UCSD-AML1 (cell line): ENCODE data around the gene PLEKHA6.
A peak's percentile ranks its signal among the peaks of the same experiment; 100 is the strongest.

Experiments
- DNase-seq: peaks from one replicate; lab custom pipeline; 2025; ENCODE audit not compliant: unreplicated experiment; lab: John Stamatoyannopoulos, UW

Gene PLEKHA6

DNA sequence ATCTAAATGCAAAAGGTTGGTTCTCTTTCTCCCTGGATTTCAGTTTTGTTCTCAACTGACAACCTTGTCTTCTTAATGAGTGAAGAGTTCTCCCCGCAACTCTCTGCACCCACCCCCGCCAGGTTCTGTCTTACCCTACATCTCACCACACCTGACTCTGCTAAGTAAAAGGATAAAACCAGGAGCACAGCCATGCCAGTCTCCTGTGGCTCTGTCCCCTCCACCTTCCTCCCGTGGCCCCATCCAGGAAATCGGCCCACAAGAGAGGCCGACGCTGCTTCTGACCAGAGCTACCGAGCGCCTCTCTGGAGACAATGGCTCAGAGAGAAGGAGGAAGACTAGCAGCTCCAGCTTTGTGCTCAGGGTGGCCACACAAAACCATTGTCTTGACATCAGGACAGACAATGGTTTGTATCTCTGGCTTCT lies 72.2 kb downstream of the PLEKHA6 start:
- DNase-seq = peak; percentile 45

DNA sequence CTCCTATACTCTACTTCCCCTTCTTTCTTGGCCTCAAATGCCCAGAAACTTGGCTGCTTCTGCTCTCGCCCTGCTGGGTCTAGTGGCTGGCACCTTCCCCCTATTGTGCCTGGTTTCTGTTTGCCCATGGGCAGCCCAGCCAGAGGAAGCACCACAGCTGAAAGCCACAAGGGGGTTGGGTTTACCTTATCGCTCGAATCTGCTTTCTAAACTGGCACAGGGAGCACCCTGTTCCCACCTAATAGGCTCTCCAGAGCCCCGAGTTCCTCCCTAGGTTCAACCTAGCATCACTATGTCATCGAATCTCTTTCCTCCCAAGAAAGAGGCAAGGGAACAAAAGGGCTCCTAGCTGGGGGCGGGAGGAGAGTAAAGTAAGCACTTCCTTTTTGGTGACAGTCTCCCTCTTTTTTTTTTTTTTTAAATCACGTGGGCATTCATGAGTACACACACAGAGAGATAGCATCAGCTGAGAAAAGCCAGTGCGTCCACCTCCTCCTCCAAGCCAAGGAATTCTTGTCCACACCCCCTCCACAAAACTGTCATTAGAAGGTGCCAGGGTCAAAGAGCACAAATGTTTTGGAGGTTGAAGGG lies 72.8 kb downstream of the PLEKHA6 start:
- peak; percentile 72 for DNase-seq

DNA sequence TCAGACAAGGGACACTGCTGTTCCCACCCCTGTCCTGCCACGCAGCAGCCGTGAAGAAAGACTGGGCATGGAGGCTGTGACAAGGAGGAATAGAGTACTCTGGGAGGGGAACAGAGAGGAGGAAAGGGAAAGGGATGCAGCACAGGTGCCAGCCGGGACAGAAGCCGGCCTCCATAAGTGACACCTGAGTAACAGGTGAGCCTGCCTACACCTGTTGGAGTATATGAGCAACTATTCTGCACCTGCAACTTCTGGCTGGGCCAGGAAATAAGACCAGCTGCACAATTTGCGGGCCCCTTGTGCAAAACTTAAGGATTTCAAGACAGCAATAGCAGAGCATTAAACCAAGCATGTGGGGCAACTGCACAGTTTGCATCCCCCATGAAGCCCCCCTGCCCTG lies 73.4 kb downstream of the PLEKHA6 start:
- DNase-seq = no peak

DNA sequence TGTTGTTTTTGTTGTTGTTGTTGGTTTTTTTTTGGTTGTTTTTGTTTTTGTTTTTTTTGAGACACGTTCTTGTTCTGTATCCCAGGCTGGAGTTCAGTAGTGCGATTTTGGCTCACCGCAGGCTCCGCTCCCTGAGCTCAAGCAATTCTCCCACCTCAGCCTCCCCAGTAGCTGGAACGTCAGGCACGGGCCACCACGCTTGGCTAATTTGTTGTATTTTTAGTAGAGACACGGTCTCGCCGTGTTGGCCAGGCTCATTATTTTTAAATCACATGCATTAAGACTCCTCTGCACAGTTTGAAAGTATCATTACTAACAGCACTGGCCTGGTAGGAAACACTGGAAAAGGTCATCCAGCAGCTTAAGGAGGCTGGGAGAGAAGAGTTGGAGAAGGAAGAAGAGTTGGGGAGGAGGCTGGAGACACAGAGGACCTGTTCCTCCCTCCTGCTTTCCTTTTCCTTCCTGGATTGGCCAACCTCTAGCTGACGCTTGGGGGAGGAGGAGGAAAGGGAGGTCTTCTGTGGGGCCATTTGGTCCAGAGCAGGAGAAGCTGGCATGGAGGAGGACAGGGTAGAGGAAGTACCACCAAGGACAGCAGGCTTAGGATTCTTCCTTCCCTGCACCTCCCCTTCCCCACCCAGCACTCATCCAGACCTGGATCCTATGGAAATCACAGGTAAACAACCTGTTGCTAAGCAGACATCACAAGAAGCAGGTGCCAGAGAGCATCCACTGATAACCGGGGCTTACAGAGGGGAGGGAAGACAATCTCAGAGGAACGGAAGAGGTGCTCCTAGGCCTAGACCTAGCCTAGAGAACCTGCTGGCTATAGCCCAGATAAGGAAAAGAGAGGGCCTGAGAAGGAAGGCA lies 74.1 kb downstream of the PLEKHA6 start:
- DNase-seq = peak; percentile 41

DNA sequence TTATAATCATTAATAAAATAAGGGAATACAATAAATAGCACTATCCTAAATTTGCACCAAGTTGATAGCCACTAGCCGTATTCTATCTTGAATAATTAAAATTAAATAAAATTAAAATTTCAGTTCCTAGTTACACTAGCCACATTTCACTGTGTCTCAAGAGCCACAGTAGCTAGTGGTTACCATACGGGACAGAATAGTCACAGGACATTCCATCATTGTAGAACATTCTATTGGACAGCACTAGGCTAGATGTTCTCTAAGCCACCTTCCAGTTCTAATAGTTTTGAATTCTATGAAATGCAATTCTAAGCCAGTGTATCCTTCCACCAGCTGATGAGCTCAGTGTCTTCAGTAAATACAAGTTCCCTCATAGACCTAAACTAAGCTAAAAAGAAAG lies 74.8 kb downstream of the PLEKHA6 start:
- no peak for DNase-seq

DNA sequence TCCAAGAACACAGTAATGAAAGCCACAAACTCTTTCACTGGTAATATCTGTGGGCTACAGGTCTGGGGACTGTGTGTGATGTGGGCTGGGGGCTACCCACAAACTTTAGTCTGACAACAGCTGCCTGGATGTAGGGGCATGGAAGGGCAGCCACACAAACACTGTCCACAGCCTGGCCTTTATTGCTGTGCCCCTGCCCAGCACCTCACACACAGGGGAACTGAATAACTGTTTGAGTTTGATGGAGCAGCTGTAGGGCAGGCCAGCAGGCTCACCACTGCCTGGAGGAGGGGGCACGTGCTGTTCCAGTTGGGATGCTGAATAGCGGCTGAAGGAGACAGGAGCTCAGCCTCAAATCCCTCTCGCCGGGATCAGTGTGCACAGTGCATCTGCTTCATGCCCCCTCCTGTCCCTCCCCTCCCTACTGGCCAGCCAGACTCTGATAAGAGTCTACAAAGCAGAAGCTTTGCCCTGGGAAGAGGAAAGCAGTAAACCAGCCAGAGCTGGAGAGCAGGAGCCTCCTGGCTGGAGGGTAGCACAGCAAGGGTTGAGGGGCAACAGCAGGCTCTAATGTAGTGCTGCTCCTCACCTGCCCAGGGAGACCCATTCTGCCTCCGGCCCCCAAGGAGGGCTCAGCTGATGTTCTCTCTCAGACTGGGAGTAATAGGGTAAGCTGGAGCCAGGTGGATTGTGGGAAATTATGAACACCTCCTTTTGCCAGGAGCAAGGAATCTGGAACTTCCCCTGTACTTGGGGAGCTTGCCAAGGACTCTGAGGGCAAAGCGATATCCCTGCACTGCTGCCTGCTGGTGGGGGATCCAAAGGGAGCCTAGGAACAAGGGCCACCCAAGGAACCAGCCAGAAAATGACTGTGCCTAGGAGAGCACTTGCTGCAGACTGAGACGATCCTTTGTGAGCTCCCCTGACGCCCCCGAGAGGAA lies 75.7 kb downstream of the PLEKHA6 start:
- DNase-seq = no peak

DNA sequence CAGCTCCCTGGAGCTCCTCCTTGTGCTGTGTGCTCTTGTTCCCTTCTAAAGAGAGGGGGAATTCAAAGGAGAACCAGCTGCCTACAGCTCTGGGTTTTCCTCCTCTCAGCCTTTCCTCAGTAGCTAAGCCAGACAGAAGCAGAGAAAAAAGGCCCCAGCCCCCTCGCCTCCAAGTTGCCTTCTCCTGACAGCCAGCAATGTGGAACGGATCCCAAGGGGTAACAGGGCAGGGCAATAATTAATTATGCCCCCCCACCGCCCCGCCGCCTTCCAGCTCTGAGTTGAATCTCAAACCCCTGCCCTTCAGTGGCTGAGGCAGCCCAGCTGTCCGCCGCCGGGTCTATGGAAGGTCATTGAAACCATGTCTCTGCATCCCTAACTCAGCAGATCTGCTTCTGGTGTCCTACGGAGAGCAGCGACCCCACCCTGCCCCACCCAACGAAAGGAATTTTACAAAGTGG lies 76.9 kb downstream of the PLEKHA6 start:
- DNase-seq = no peak

DNA sequence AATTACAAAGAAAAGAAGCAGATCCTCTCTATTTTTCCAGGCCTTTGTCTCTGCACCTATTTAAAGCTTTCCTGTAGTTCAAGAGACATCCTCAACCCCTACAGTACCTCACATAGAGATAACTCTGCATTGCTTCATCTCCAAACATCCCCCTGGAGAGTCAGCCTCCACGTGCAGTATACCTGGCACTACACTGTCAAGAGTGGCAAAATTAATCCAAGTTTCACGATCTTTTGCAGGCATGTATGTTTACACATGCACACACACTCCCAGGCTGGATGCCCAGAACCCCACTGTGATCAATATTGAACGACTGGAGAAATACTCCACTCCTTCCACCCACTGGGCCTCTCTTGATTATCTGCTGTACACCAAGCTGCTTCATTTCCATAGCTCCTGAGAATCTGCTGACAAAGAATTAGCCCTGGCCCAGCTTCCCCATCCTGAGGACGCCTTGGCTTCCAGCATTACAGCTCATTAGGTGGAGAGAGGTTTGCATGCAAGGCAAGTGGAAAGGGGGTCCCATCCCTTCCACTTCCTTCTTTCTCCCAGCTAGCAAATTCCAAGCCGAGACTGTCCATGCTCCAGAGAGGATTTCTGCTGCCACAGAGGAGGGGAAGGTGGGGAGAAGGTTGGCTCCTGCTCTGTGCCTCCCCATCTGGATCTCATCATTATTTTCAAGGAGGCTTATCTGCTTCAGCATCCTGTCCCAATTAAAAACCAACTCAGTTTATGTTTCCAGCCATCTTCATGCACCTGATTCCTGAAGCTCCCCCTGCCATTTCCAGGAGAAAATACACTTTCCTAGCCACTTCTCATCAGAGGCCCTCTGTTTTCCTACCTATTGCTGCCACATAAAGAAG lies 79.4 kb downstream of the PLEKHA6 start:
- DNase-seq = no peak

DNA sequence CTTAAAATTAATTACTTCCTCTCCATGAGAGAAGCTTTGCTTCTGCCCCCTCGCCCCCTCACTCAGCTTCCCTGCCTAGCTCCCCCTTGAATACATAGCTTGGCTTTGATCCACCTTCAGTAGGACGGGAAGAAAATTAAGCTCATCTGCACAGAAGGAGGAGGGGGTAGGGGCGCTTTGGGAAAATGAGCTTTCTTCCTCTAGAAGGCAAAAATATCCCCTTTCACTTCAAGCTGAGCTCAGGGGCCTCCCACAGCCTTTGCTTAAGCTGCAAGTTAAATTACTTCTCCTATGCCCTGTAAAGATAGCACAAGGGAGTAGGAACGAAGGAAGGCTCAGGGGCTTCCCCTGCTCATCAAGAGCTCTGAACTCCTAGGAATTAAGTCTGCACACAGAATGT lies 80.8 kb downstream of the PLEKHA6 start:
- no peak for DNase-seq

DNA sequence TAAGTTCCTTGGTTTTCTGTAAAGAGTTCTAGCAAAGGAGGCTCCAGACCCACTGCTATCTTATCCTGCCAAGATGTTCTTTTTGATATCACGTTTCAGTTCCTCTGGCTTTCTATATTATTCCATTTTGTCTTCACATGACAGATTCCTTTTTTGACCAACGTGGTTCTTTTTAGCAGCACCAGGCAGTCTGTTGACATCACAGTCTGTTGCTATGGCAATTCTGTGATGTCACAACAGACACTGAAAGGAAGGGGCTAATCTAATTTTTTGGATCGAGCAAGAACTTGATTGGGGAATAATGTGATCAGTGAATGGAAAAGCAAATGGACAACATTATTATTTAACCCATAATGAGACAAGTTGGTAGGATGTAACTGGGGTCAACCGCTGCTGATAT lies 81.5 kb downstream of the PLEKHA6 start:
- DNase-seq = no peak

DNA sequence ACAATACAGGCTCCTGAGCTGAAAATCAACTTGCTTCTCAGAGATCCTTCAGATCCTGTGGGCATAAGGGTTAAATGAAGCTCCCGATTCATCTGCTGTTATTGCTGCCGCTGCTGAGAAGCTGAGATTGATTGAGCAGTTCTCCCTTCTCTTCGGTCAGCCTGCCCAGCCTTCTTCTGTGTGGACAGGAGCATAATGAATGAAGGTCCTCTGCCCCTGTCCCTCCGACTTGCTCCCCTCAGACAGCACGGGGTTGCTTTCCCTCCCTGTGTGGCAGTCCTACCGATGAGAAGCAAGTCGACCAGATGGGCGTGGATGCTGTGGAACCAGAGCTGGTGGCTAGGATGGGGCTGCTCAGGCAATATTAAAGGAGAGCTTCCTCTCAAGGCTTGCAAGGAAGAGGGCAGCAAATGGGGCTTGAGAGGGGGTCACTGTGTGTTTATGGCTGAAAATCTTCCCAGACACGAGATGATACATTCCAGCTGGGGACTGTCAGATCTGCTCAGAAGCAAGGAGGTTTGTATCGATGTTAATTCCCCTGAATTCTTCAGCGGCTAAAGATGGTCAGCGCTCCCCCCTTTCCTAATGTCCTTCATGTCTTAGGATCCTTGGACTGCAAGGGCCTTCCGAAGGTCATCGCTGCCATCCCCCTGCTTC lies 82.0 kb downstream of the PLEKHA6 start:
- no peak for DNase-seq

DNA sequence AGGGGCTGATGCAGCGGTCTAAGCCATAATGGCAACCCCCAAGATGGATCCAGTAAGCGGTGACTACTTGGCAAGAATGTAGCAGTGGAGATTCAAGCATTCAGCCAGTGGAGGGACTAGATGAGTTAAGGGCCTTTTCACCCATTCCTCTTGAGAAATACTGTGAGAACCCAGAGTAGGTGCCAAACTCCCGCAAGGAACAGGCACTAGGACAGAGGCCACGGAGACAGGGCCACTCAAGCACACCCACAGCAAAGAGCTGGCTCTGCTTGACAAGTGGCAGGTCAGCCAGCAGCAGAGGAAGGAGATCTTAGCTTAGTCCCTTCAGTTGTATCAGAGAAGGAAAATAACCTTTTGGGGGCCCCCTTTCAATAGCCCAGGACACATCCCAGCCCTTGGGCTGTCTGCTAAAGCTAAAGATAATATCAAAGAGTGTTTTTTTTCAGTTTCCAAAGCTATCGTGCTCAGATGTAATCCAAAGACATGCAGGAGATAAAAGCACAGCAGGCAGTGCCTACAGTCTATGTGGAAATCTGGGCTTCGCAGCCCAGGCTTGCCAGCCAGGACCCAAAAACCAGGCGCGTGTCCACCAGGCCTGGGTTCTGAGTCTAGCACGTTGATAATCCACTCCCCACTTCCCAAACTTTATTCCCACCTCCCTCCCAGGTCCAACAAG lies 83.9 kb downstream of the PLEKHA6 start:
- no peak for DNase-seq

DNA sequence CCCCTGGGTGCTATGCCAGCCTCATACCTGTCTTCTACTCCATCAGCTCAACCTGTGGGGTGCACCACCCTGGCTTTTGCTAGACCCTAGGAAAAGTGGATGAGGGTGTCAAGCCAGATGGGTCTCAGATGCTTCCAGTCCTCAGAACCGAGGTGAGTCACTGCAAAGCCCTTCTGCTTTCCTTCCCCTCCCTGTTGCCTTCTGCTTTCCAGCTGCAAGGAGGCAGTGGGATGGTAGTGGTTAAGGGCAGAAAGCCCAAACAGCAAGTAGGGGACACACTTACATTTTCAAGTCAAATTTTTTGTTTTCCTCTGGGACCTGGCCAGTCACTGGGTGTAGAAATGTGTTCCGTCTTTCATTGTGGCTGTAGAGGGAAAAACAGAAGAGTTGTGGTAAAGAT lies 85.3 kb downstream of the PLEKHA6 start:
- no peak for DNase-seq

DNA sequence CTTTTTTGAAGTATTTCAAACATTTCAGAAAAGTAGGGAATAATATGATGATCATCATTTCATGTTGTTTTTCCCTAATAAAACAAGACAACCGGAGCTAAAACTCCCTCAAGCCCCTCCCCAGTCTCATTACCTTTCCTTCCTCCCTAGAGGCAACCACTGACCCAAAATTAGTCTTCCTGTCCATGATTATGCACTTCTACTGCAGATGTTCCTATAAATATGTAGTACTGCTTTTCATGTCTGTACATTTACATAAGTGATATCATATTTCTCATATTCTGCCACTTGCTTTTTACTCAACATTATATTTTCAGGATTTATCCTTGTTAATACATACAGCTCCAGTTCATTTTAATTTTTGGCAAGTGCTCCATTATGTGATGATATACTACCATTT lies 87.2 kb downstream of the PLEKHA6 start:
- no peak for DNase-seq

DNA sequence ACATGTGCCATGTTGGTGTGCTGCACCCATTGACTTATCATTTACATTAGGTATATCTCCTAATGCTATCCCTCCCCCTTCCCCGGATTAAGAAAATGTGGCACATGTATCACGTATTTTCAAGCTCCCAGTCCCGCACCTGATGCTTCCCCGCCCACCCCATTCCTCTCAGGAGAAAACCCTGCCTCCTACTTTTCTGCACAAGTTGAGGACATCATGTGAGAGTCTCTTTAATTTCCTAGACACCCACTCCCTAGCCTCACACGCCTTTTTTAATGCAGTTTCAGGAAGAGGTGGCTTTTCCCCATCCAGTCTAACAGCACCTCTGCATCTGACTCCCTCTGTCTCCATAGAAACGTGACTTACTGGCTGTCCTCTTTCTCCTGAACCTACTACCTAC lies 87.8 kb downstream of the PLEKHA6 start:
- DNase-seq = no peak

DNA sequence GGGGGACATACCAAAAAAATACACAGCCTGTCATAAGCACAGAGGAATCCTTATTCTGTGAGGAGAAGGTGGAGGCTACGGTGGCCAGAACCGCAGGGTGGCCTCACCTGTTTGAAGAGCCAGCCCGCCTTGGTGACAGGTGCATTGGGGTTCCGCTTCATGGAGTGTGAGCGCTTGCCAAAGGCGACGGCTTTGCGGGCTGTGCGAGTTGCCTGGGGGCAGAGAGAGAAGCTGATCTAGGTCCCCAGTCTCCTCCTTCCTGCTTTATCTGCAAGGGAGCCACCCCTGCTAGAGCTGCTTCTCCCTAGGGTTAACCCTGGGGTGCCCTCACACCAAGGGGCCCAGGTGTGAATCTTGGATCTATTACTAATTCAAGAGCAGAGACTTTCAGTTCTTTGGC lies 91.6 kb downstream of the PLEKHA6 start:
- no peak for DNase-seq

DNA sequence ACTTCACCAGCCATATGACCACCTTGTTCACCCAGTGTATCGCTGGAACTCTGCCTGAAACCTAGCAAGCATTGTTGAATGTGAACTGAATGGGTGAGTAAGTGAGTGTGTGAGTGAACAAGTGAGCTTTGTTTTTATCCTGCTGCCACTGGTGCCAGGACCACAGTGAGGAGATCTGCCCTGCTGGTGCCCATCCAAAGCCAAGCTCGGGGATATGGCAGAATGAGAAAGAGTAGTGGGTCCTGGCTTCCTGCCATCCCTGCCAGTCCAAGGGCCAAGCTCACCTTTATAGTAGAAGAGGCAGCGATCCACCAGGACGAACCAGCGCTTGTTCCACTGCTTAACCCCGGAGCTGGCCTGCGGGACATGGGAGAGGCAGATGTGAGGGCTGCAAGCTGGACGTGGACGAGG lies 92.5 kb downstream of the PLEKHA6 start:
- no peak for DNase-seq

DNA sequence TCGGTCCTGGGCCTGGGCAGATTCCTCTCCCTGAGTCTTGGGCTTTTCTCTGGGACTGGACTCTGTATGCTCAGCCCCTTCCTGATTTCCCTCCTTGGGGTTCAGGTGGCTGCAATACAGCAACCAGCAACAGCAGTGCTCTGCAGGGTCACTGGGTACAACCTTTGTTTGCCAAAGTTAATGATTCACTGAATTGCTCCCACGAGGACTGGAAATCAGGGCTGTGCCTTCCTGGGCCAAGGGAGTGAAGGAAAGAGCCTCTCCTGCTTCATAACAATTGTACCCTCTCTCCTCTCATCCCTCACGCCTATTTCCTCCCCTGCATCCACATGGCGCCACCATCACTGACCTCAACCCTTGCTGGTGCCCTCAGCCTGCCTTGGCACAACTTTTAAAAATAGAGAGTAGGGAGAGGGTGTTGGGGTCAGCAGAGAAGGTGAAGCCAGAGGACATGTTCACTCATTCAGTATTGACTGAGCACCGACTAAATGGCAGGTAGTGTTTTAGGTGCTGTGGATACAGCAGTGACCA lies 93.2 kb downstream of the PLEKHA6 start:
- no peak for DNase-seq

DNA sequence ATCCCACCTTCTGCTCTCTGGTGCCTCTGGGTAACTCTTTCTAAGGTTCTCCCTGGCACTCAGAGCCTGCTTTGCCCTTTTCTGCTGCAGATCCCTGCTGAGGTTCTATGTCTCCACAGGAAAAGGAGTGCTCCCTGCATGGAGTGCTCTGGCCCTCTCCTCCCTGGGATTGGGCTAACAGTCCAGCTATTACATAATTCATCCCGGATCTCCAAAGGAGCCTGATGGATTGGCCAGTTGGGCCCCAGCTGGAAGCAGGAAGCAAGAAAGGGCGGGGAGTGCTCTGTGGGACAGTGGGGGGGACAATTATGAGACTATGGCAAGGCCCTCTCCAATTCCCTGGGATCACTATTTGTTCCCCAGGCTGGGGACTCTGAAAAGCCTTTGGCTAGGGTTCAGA lies 94.1 kb downstream of the PLEKHA6 start:
- DNase-seq = no peak
